Lower leg skin (tissue), 4 donors: ENCODE results near the gene HDGFL2. TPM values are rescaled to one million over a fixed set of nuclear protein-coding genes. Genes with fewer than 3 reads are reported as not detected.

Experiments used
- DNase-seq, 2 donors: peaks; one replicate each; pipeline ENCODE4 v3.0.0-alpha.2; 2019; ENCODE audit warnings: low spot score in 2 of 2
- H3K4me3 ChIP-seq: fragments of 200-600 bp; sonication (generic); 2 replicates; pipeline ENCODE4 v1.5.1; 2017; ENCODE audit warnings: mild to moderate bottlenecking, low read depth; ENCODE audit not compliant: poor library complexity, severe bottlenecking
- CTCF ChIP-seq, 3 donors: fragments of 450-650 bp; IDR thresholded peaks; one replicate each; pipeline ENCODE4 v1.5.1; 2016; ENCODE audit warnings: antibody characterized with exemption in 3 of 3, mild to moderate bottlenecking in 3 of 3, moderate library complexity in 2 of 3
- POLR2A ChIP-seq, 2 donors: fragments of 450-650 bp; IDR thresholded peaks; one replicate each; pipeline ENCODE4 v1.6.1; 2016 to 2017; ENCODE audit warnings: antibody characterized with exemption in 2 of 2, mild to moderate bottlenecking in 1 of 2, moderate library complexity in 1 of 2
- WGBS, 2 donors: methylation state at CpG; one replicate each; pipeline ENCODE4 v1.1.5; 2018; 5-methylcytosine and 5-hydroxymethylcytosine counted together
- intact Hi-C: fragments of 100-400 bp; cut with DNase I; formaldehyde crosslinking; loops from one replicate; pipeline ENCODE4 v1.15.0; 2023; ENCODE audit warnings: low total_unique reads
- total RNA-seq, 4 donors: library from RNA; depleted of rRNA; stranded (reverse); fragments of >200 nt; gene quantifications; one replicate each; pipeline ENCODE4 v1.1.0, GENCODE V29; 2016

Gene HDGFL2
- total RNA-seq, 4 donors from 2014 or later, result 20.9 to 36.4 (median 30.1) TPM

- H3K4me3 ChIP-seq, result no peak overlapping the region
- no peak for DNase-seq
- intact Hi-C loops, result no loop called here
- no peak for TF ChIP-seq POLR2A (IDR thresholded peaks at IDR 0.05)
- no peak for TF ChIP-seq CTCF (IDR thresholded peaks at IDR 0.05)
- 95% methylated on average over 61 of the region's 61 CpGs for WGBS, 2 donors
Observed at GRCh38 chr19:4493929-4494690, 22.0 kb downstream of the HDGFL2 start.

GRCh38 chr19:4494691-4495064, 22.6 kb downstream of the HDGFL2 start:
- no peak for DNase-seq
- WGBS, 2 donors, result 94% methylated on average over 8 of the region's 8 CpGs
- no peak for TF ChIP-seq CTCF (IDR thresholded peaks at IDR 0.05)
- TF ChIP-seq POLR2A (IDR thresholded peaks at IDR 0.05), result no peak
- intact Hi-C loops, result no loop called here
- H3K4me3 ChIP-seq, result no peak overlapping the region

- intact Hi-C loops, result no loop called here
- 83 to 86% methylated on average over 10 to 12 of the region's 12 CpGs for WGBS, 2 donors
Observed at GRCh38 chr19:4495471-4495870, 23.4 kb downstream of the HDGFL2 start.

DNA sequence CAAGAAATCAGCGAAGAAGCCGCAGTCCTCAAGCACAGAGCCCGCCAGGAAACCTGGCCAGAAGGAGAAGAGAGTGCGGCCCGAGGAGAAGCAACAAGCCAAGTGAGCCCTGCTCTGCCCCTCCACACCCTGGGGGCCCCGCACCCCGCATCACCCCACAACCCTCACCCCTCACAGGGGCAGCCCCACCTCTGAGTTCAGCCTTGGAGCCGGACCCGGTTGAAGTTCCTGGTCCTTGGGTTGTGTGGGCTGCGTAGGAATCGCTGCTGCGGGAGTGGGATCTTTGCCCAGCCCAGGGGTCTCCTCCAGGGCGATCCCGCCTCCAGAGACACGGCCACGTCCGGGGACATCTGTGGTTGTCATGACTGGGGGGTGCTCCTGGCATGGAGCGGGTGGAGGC, 24.2 kb downstream of the HDGFL2 start:
- WGBS, 2 donors, result 87 to 95% methylated on average over 17 to 18 of the region's 18 CpGs

More at GRCh38 chr19:4495471-4495870, 23.4 kb downstream of the HDGFL2 start:
- no peak for TF ChIP-seq CTCF (IDR thresholded peaks at IDR 0.05)
- TF ChIP-seq POLR2A (IDR thresholded peaks at IDR 0.05), result no peak
- no peak for DNase-seq
- no peak overlapping the region for H3K4me3 ChIP-seq

DNA sequence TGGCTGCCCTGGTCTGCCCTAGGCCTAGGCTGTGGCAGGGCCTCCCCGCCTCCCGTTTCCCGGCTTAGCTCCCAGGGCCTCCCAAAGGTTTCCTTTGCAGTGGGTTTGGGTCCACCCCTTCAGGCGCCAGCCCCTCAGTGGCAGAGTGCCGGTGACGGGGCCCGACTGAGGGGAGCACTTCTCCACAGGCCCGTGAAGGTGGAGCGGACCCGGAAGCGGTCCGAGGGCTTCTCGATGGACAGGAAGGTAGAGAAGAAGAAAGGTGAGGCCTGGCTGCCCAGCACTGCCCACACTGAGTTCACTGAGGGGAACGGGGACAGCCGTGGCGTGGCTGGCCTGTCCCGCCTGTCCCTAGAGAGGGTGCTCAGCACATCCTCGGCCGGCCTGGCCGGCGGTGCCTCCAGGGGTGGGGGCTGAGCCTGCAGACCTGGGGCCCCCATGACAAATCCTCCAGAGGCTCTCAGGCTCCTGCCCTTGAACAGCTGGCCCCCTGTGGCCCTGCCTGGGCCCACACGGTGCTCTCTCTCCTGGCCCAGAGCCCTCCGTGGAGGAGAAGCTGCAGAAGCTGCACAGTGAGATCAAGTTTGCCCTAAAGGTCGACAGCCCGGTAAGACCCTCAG, 25.8 kb downstream of the HDGFL2 start:
- 92 to 97% methylated on average over 23 to 25 of the region's 25 CpGs for WGBS, 2 donors
- no peak for DNase-seq
- no peak overlapping the region for H3K4me3 ChIP-seq
- intact Hi-C loops, result no loop called here
- TF ChIP-seq POLR2A (IDR thresholded peaks at IDR 0.05), result no peak
- TF ChIP-seq CTCF (IDR thresholded peaks at IDR 0.05), result no peak

More for the DNA sequence above, 24.2 kb downstream of the HDGFL2 start:
- DNase-seq, result no peak
- TF ChIP-seq CTCF (IDR thresholded peaks at IDR 0.05), result no peak
- H3K4me3 ChIP-seq, result no peak overlapping the region
- intact Hi-C loops, result no loop called here
